SK-N-SH (cell line): ENCODE results near the gene AIP. TPM values are rescaled to one million over a fixed set of nuclear protein-coding genes. Genes with fewer than 3 reads are reported as not detected.
A peak's percentile ranks its signal among the peaks of the same experiment; 100 is the strongest.

ENCODE experiments used
- CTCF ChIA-PET: fragments of 300-600, 350-600 bp; formaldehyde crosslinking; extraction: SDS; loops from one replicate; lab custom pipeline; 2021; lab: Yijun Ruan, JAX
- POLR2A ChIA-PET: fragments of 350-600 bp; sonication (Branson Sonifier 250); formaldehyde crosslinking; extraction: SDS; loops from one replicate; lab custom pipeline; 2020; ENCODE audit warnings: antibody characterized with exemption, inconsistent platforms; lab: Yijun Ruan, JAX
- DNase-seq: peaks from one replicate; pipeline ENCODE4 v3.0.0; 2012
- H2AFZ ChIP-seq: fragments of 200-600 bp; sonication (generic); 2 replicates; pipeline ENCODE4 v1.8.1; 2016; ENCODE audit warnings: antibody characterized with exemption, mild to moderate bottlenecking, low read depth
- H3F3A ChIP-seq: fragments of 200-600 bp; sonication (generic); replicated peaks from 2 replicates; pipeline ENCODE3; 2016; ENCODE audit warnings: antibody characterized with exemption, mild to moderate bottlenecking; ENCODE audit not compliant: insufficient read depth
- H3K27ac ChIP-seq, 2 experiments: fragments of 200-500 bp in 1 of 2; fragments of 200-600 bp in 1 of 2; sonication (Bioruptor generic) in 1 of 2; sonication (generic), shearing (Covaris generic) in 1 of 2; 2 replicates each; pipeline versions ENCODE4 v1.5.1 to v1.6.1; 2014 to 2016; ENCODE audit warnings: low read depth in 2 of 2, inconsistent platforms in 1 of 2, low read length in 1 of 2, mild to moderate bottlenecking in 1 of 2, mixed read lengths in 1 of 2
- H3K27me3 ChIP-seq: fragments of 200-600 bp; sonication (generic), shearing (Covaris generic); 2 replicates; pipeline ENCODE4 v1.6.1; 2016; ENCODE audit warnings: mixed run types; ENCODE audit not compliant: insufficient read depth
- H3K36me3 ChIP-seq, 2 experiments: fragments of 200-500 bp in 1 of 2; fragments of 200-600 bp in 1 of 2; sonication (Bioruptor generic) in 1 of 2; sonication (generic) in 1 of 2; replicated peaks in 1 of 2; 2 replicates each; pipeline versions ENCODE3 to v1.5.1; 2014 to 2016; ENCODE audit warnings: low read length in 1 of 2, mild to moderate bottlenecking in 1 of 2; ENCODE audit not compliant: insufficient read depth in 2 of 2, control insufficient read depth in 1 of 2
- H3K4me1 ChIP-seq, 2 experiments: fragments of 200-500 bp in 1 of 2; fragments of 200-600 bp in 1 of 2; sonication (Bioruptor generic) in 1 of 2; sonication (generic), shearing (Covaris generic) in 1 of 2; 2 replicates each; pipeline versions ENCODE4 v1.5.1 to v1.6.1; 2014 to 2016; ENCODE audit warnings: low read depth in 1 of 2, low read length in 1 of 2, mixed run types in 1 of 2; ENCODE audit not compliant: insufficient read depth in 2 of 2, control insufficient read depth in 1 of 2
- H3K4me2 ChIP-seq: fragments of 200-600 bp; sonication (generic), shearing (Covaris generic); 2 replicates; pipeline ENCODE4 v1.6.1; 2017; ENCODE audit warnings: mixed run types
- H3K4me3 ChIP-seq, 2 experiments: fragments of 200-500 bp in 1 of 2; fragments of 200-600 bp in 1 of 2; sonication (Bioruptor generic) in 1 of 2; sonication (generic), shearing (Covaris generic) in 1 of 2; 2 replicates each; pipeline versions ENCODE4 v1.5.1 to v1.8.1; 2014 to 2016; ENCODE audit warnings: low read depth in 2 of 2, inconsistent platforms in 1 of 2, low read length in 1 of 2, mild to moderate bottlenecking in 1 of 2, mixed read lengths in 1 of 2, moderate library complexity in 1 of 2
- H3K79me2 ChIP-seq: fragments of 200-600 bp; sonication (generic); 2 replicates; pipeline ENCODE4 v1.8.1; 2017; ENCODE audit warnings: mild to moderate bottlenecking; ENCODE audit not compliant: insufficient read depth
- H3K9ac ChIP-seq: fragments of 200-600 bp; sonication (generic); 2 replicates; pipeline ENCODE4 v1.6.1; 2017; ENCODE audit warnings: mixed run types
- H3K9me2 ChIP-seq: fragments of 200-600 bp; sonication (generic); 2 replicates; pipeline ENCODE4 v1.6.1; 2017; ENCODE audit warnings: mixed run types
- H3K9me3 ChIP-seq: fragments of 200-600 bp; sonication (generic); 2 replicates; pipeline ENCODE4 v1.6.1; 2017; ENCODE audit warnings: mixed run types, mild to moderate bottlenecking, moderate library complexity
- H4K20me1 ChIP-seq: fragments of 200-600 bp; sonication (generic); 2 replicates; pipeline ENCODE4 v1.6.1; 2017; ENCODE audit warnings: mild to moderate bottlenecking, mixed run types; ENCODE audit not compliant: insufficient read depth
- EZH2phosphoT487 ChIP-seq: fragments of 200-600 bp; sonication (generic); IDR thresholded peaks from 2 replicates; pipeline ENCODE4 v1.6.1; 2017; ENCODE audit warnings: low read depth, mixed run types, mild to moderate bottlenecking, antibody characterized with exemption, moderate library complexity, borderline replicate concordance
- FOXM1 ChIP-seq: IDR thresholded peaks from 2 replicates; pipeline ENCODE4 v1.4.0; 2012; ENCODE audit warnings: low read depth, mild to moderate bottlenecking
- GABPA ChIP-seq: IDR thresholded peaks from 2 replicates; pipeline ENCODE4 v1.4.0; 2012; ENCODE audit warnings: low read depth, mild to moderate bottlenecking
- MAX ChIP-seq: IDR thresholded peaks from 2 replicates; pipeline ENCODE4 v1.4.0; 2012; ENCODE audit warnings: low read depth
- MXI1 ChIP-seq: IDR thresholded peaks from 2 replicates; pipeline ENCODE4 v1.6.1; 2012; ENCODE audit warnings: mild to moderate bottlenecking, low read depth, low read length, improper control_type of control experiment
- NRF1 ChIP-seq: IDR thresholded peaks from 2 replicates; pipeline ENCODE4 v1.6.1; 2012; ENCODE audit warnings: low read depth, mild to moderate bottlenecking, low read length
- RAD21 ChIP-seq: IDR thresholded peaks from 2 replicates; pipeline ENCODE4 v1.6.1; 2012; ENCODE audit warnings: mild to moderate bottlenecking, low read length
- REST ChIP-seq: IDR thresholded peaks from 2 replicates; pipeline ENCODE4 v1.6.1; 2012; ENCODE audit warnings: mild to moderate bottlenecking, low read depth, low read length, moderate library complexity
- RFX5 ChIP-seq: IDR thresholded peaks from 2 replicates; pipeline ENCODE4 v1.6.1; 2012; ENCODE audit warnings: mild to moderate bottlenecking, improper control_type of control experiment, low read length
- SIN3A ChIP-seq: IDR thresholded peaks from 2 replicates; pipeline ENCODE4 v1.6.1; 2012; ENCODE audit warnings: low read depth, mild to moderate bottlenecking, low read length, moderate library complexity, borderline replicate concordance
- TAF1 ChIP-seq: IDR thresholded peaks from 2 replicates; pipeline ENCODE4 v1.6.1; 2012; ENCODE audit warnings: low read depth, mild to moderate bottlenecking, low read length, moderate library complexity, borderline replicate concordance
- USF2 ChIP-seq: fragments of 150-350 bp; IDR thresholded peaks from 2 replicates; pipeline ENCODE4 v1.6.1; 2017; ENCODE audit warnings: antibody characterized with exemption, low read length, low read depth, borderline replicate concordance
- YY1 ChIP-seq: IDR thresholded peaks from 2 replicates; pipeline ENCODE4 v1.4.0; 2012; ENCODE audit warnings: low read depth, mild to moderate bottlenecking
- WGBS: methylation state at CpG from one replicate; pipeline ENCODE4 v1.1.6; 2017; ENCODE audit warnings: low lambda C conversion rate; 5-methylcytosine and 5-hydroxymethylcytosine counted together
- polyA plus RNA-seq, 3 experiments: library from polyadenylated mRNA; depleted of rRNA; stranded (reverse); fragments of >200 nt; gene quantifications; 2 replicates each; pipeline ENCODE4 v1.2.3, GENCODE V29; 2012

Gene AIP
- polyA plus RNA-seq, 1 of the 3 experiments (the other 2 are of a cell fraction) = 207 TPM

- TF ChIP-seq REST = no peak
- no peak for TF ChIP-seq EZH2phosphoT487
- peak; percentile 75 for TF ChIP-seq GABPA
- no peak for TF ChIP-seq MXI1
- no peak for TF ChIP-seq USF2
- no peak for TF ChIP-seq RAD21
Observed at GRCh38 chr11:67507864-67508485, 25.1 kb downstream of the AIP start, which contains the start of gene CDK2AP2 (continued).

GRCh38 chr11:67508486-67509121 lies 25.8 kb downstream of the AIP start:
- peak overlapping the region; percentile 77 for H3K9ac ChIP-seq
- H3F3A ChIP-seq = peaks cover 22% of the 10 kb centered on the region
- no peaks in the 10 kb centered on the region for H3K9me2 ChIP-seq
- peak overlapping the region; percentile 68 to 89 for H3K4me3 ChIP-seq
- ChIA-PET CTCF (interaction anchor here (1.1 kb wide), 1 partner anchor 16 kb away, joined by 3 read pairs; no protein-coding TSS in a partner anchor), POLR2A (interaction anchor here (1.4 kb wide), 1 partner anchor 107 kb away, joined by 5 read pairs; the partner anchor contains the start of gene PPP1CA)
- peaks cover 19% of the 10 kb centered on the region for H3K79me2 ChIP-seq
- peak overlapping the region; percentile 67 for H3K4me2 ChIP-seq
- peak overlapping the region; percentile 89 to 96 for H3K27ac ChIP-seq
- peak; percentile 98 for DNase-seq
- H2AFZ ChIP-seq = peak overlapping the region; percentile 81
- no peaks in the 10 kb centered on the region for H3K9me3 ChIP-seq
- 2% methylated on average over 19 of the region's 57 CpGs for WGBS
- H3K4me1 ChIP-seq = peaks cover 10 to 32% of the 10 kb centered on the region in 2 experiments
- H3K27me3 ChIP-seq = no peaks in the 10 kb centered on the region; the same call in 1 of the 2 replicates
- H4K20me1 ChIP-seq = peaks cover 2% of the 10 kb centered on the region; the same call in 1 of the 2 replicates
- peaks cover 0 to 6% of the 10 kb centered on the region in 2 experiments for H3K36me3 ChIP-seq
- TF ChIP-seq YY1 (peak; percentile 78), MXI1 (peak; percentile 91), SIN3A (0 out of 2 replicates have a peak, but pooled peaks have one; percentile 29), RFX5 (peak; percentile 45; the same call in 1 of the 2 replicates), TAF1 (peak; percentile 11; the same call in 1 of the 2 replicates), MAX (no peak; the same call in 1 of the 2 replicates), FOXM1 (no peak), NRF1 (peak; percentile 88)
